Psoas muscle (tissue), 8 donors: ENCODE data around the gene COL3A1. TPM values are rescaled to one million over a fixed set of nuclear protein-coding genes. Genes with fewer than 3 reads are reported as not detected.

Source experiments
- ATAC-seq, 4 donors: fragments of 200-7000 bp; cut with Tn5 transposase; one replicate each; pipeline ENCODE4 v1.9.1; 2020; ENCODE audit warnings: moderate library complexity in 3 of 4, mild to moderate bottlenecking in 2 of 4
- DNase-seq, 2 donors: peaks; one replicate each; pipeline ENCODE4 v3.0.0-alpha.2; 2020
- H3K27ac ChIP-seq: fragments of 200-600 bp; one replicate; pipeline ENCODE4 v1.8.0; 2022
- H3K27me3 ChIP-seq, 3 donors: fragments of 200-600 bp in 1 of 3; one replicate each; pipeline versions ENCODE4 v1.6.1 to v1.8.0; 2013 to 2022; ENCODE audit warnings: low read length in 2 of 3, mild to moderate bottlenecking in 2 of 3, moderate library complexity in 1 of 3; ENCODE audit not compliant: insufficient read depth in 3 of 3
- H3K36me3 ChIP-seq, 2 donors: fragments of 200-600 bp in 1 of 2; one replicate each; pipeline versions ENCODE4 v1.6.1 to v1.8.0; 2013 to 2022; ENCODE audit warnings: low read depth in 1 of 2, mild to moderate bottlenecking in 1 of 2, moderate library complexity in 1 of 2; ENCODE audit not compliant: insufficient read depth in 1 of 2
- H3K4me1 ChIP-seq: fragments of 200-600 bp; one replicate; pipeline ENCODE4 v1.8.0; 2022
- H3K4me3 ChIP-seq: fragments of 200-600 bp; one replicate; pipeline ENCODE4 v1.8.0; 2022; ENCODE audit warnings: mild to moderate bottlenecking
- H3K9me3 ChIP-seq: fragments of 200-600 bp; one replicate; pipeline ENCODE4 v1.8.0; 2022
- CTCF ChIP-seq: fragments of 200-600 bp; IDR thresholded peaks from one replicate; pipeline ENCODE4 v1.8.0; 2022; ENCODE audit warnings: antibody characterized with exemption
- WGBS, 3 donors: extraction: QIAGEN DNeasy Blood & Tissue Kit; methylation state at CpG; one replicate each; pipeline versions ENCODE4 v1.1.6 to v1.1.7; 2013; 5-methylcytosine and 5-hydroxymethylcytosine counted together
- intact Hi-C, 2 donors: fragments of 100-400 bp; cut with DNase I; formaldehyde crosslinking; loops; one replicate each; pipeline versions ENCODE4 v1.11.0 to v1.14.2; 2022
- polyA plus RNA-seq, 3 donors: library from polyadenylated mRNA; stranded (reverse); fragments of 200-250 nt; gene quantifications; one replicate each; pipeline ENCODE4 v1.2.3, GENCODE V29; 2013
- total RNA-seq, 4 donors: library from RNA; stranded (reverse); fragmentation: NEBNext Ultra II Directional in 2 of 4; extraction: Animal tissue kit (Norgen Biotek cat#: 25700) in 2 of 4; gene quantifications; one replicate each; pipeline versions ENCODE4 v1.2.1 to v1.2.4, GENCODE V29; 2021 to 2023
- donor health status: healthy with polysubstance abuse.
- donor health status: DM: no; HTN: no; CAD: no; lungs with moderate emphysema.
- donor health status: Bipolar disorder and iron deficiency.
- donor health status: healthy.
- donor health status: DM: yes; HTN: yes; CAD: no.
- donor health status: DM: no; HTN: no; CAD: no.
- donor health status: DM: no; HTN: no; CAD: no.
- donor health status: DM: yes; HTN: yes; CAD: no.

COL3A1 gene
- total and polyA plus RNA-seq, 7 donors = 9.4 to 73.1 (median 19.8) TPM

DNA sequence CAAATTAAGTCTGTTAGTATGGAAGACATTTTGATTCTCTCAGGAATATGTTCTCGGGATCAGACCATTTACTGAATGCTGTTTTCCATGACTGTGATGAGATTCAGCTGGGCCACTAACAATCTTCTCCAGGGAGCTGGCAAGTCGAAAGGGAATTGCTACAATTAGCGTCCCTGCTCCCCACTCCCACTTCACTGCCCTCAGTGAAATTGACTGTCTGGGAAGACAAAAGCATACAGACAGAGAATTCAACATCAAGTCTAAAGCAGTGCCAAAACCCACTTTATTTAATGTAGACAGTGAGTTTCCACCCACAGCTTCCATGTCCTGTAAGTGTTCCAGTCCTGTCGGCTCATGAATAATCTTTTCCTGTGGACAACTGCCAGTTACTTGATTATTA is 34.0 kb upstream of the COL3A1 start:
- no peak for ATAC-seq
- H3K27me3 ChIP-seq = no peaks in the 10 kb centered on the region
- no peak for TF ChIP-seq CTCF
- H3K36me3 ChIP-seq = no peaks in the 10 kb centered on the region
- H3K4me1 ChIP-seq = no peaks in the 10 kb centered on the region
- WGBS, 3 donors = 18 to 22% (median 21%) methylated on average over 4 of the region's 4 CpGs
- intact Hi-C loops = no loop called here
- no peak overlapping the region for H3K27ac ChIP-seq
- no peaks in the 10 kb centered on the region for H3K9me3 ChIP-seq
- no peak for DNase-seq
- no peak overlapping the region for H3K4me3 ChIP-seq

- H3K4me3 ChIP-seq = no peak overlapping the region
- TF ChIP-seq CTCF = no peak
- 95 to 96% (median 95%) methylated on average over 16 to 21 of the region's 21 CpGs for WGBS, 3 donors
- no peak for DNase-seq
- H3K27me3 ChIP-seq = no peaks in the 10 kb centered on the region
- no peaks in the 10 kb centered on the region for H3K36me3 ChIP-seq
- intact Hi-C loops = no loop called here
- H3K4me1 ChIP-seq = no peaks in the 10 kb centered on the region
- H3K9me3 ChIP-seq = no peaks in the 10 kb centered on the region
- no peak overlapping the region for H3K27ac ChIP-seq
- no peak for ATAC-seq
Measured at GRCh38 chr2:188944442-188944841, 29.7 kb upstream of the COL3A1 start.

DNA sequence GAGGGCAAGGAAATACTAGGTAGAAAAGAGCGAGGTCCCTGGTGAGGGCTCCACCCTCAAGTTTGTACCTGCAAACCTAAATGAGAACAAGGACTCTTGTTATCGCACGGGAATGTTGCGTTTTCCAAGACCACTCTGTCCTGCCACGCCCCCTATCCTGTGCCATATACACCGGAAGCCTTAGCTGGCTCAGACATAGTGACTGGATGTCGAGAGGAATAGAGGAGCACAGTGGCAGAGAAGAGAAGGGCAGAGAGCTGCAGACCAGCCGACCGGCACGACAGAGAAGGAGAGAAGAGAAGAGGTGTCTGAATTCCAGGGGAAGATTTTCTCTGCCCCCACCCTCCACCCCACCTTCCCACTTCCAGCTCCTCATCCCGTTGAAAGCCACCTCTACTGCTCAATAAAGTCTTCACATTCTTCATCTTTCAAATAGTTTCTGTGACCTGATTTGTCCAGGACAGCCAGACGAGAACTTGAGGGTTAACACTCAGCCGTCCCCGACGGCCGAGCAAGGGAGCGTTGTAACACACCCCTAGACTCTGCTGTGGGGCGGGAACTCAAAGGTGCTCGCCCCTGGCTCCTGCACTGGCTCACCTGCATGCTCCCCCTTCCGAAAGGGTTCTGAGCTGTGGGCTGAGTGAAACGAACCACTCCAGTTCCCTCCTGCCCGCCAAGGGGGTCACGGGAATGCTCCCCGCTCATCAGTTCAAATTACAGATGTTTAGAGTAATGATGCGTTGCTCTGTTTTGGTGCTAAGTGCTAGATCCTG is 24.9 kb upstream of the COL3A1 start:
- Histone ChIP-seq H3K36me3 (no peaks in the 10 kb centered on the region), H3K4me1 (no peaks in the 10 kb centered on the region), H3K9me3 (no peaks in the 10 kb centered on the region), H3K27me3 (no peaks in the 10 kb centered on the region), H3K4me3 (no peak overlapping the region), H3K27ac (no peak overlapping the region)
- no peak for DNase-seq
- no peak for ATAC-seq
- intact Hi-C loops = no loop called here
- WGBS, 3 donors = 92 to 95% (median 93%) methylated on average over 25 of the region's 25 CpGs
- TF ChIP-seq CTCF = no peak

- Histone ChIP-seq H3K4me3 (no peak overlapping the region), H3K4me1 (no peaks in the 10 kb centered on the region), H3K36me3 (no peaks in the 10 kb centered on the region), H3K9me3 (no peaks in the 10 kb centered on the region), H3K27ac (no peak overlapping the region), H3K27me3 (no peaks in the 10 kb centered on the region)
- no peak for DNase-seq
- ATAC-seq = no peak
- intact Hi-C loops = no loop called here
- TF ChIP-seq CTCF = no peak
Measured at GRCh38 chr2:188952901-188953300, 21.3 kb upstream of the COL3A1 start.

DNA sequence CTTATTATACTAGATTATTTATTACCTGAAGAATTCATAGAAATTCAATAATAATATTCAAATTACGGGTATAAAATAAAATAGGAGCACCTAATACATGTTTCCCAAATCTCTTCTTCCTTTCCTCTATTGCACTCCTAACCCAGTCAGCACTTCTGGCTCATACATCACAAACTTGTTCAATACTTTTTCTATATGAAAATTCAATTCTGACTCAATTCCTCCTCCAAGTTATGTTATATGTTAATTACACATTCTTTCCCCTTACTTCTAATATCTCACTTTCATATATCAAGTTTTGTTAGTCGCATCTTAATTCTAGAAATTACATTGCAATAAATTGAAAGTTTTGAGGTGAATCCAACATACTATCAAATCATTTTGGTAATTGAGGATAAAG is 17.9 kb upstream of the COL3A1 start:
- ATAC-seq (no peak), DNase-seq (no peak)
- Histone ChIP-seq H3K4me3 (no peak overlapping the region), H3K27ac (no peak overlapping the region), H3K36me3 (no peaks in the 10 kb centered on the region), H3K27me3 (no peaks in the 10 kb centered on the region), H3K4me1 (no peaks in the 10 kb centered on the region), H3K9me3 (no peaks in the 10 kb centered on the region)
- TF ChIP-seq CTCF = no peak
- 92 to 95% (median 94%) methylated on average over 2 of the region's 2 CpGs for WGBS, 3 donors
- intact Hi-C loops = no loop called here
